Mucosa of rectum (tissue), 2 donors: ENCODE data around the gene RHBDL2.

Experiments used
- H3K27ac ChIP-seq, 2 donors: one replicate each; pipeline ENCODE4 v1.7.0; 2013; ENCODE audit warnings: inconsistent platforms in 2 of 2, low read depth in 2 of 2, low read length in 2 of 2
- H3K27me3 ChIP-seq, 2 donors: one replicate each; pipeline ENCODE4 v1.7.0; 2013; ENCODE audit warnings: low read length in 2 of 2; ENCODE audit not compliant: control insufficient read depth in 2 of 2, insufficient read depth in 2 of 2
- H3K36me3 ChIP-seq, 2 donors: one replicate each; pipeline ENCODE4 v1.7.0; 2013; ENCODE audit warnings: low read length in 2 of 2; ENCODE audit not compliant: control insufficient read depth in 2 of 2, insufficient read depth in 2 of 2
- H3K4me1 ChIP-seq, 2 donors: one replicate each; pipeline ENCODE4 v1.7.0; 2013; ENCODE audit warnings: low read length in 2 of 2, mild to moderate bottlenecking in 1 of 2; ENCODE audit not compliant: control insufficient read depth in 2 of 2, insufficient read depth in 2 of 2
- H3K4me3 ChIP-seq, 2 donors: one replicate each; pipeline ENCODE4 v1.7.0; 2013; ENCODE audit warnings: low read length in 2 of 2
- H3K9ac ChIP-seq, 2 donors: one replicate each; pipeline ENCODE4 v1.7.0; 2013; ENCODE audit warnings: low read length in 2 of 2, low read depth in 1 of 2, mild to moderate bottlenecking in 1 of 2
- H3K9me3 ChIP-seq, 2 donors: one replicate each; pipeline ENCODE4 v1.7.0; 2013; ENCODE audit warnings: low read length in 2 of 2; ENCODE audit not compliant: control insufficient read depth in 2 of 2
- donor health status: healthy.
- donor health status: Normal muscosa, but diverticular disease.

RHBDL2 gene

DNA sequence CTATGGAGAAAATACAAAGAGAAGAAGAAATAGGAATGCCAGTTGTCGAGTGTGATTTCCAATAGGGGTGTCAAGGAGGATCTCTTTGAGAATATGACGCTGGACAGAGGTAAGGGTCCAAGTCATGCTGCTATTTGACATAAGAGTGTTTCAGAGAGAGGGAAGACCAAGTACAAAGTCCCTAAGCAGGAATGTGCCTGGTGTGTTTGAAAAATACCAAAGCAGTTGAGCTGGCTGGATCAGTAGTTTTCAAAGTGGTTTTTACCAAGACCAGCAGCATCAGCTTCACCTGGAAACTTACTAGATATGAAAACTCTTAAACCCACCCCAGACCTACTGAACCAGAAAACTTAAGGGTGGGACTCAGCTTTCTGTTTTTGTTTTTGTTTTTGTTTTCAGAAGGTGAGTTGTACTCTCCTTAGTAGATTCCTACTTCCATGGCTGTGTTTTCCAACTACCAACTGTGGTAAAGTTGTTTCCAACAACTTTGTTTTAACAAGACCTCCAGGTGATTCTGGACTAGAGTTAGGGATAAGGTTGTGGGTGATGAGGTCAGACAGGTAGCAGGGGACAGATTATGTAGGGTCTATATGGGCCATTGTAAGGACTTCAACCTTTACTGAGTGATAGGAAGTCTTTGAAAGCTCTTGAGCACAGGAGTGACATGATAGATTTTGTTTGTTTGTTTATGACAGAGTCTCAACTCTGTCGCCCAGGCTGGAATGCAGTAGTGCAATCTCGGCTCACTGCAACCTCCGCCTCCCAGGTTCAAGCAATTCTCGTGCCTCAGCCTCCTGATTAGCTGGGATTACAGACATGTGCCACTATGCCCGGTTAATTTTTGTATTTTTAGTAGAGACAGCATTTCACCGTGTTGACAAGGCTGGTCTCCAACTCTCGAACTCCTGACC, 53.0 kb downstream of the RHBDL2 start:
- Histone ChIP-seq H3K27me3 (no peaks in the 10 kb centered on the region), H3K4me1 (no peaks in the 10 kb centered on the region), H3K9ac (no peak overlapping the region), H3K4me3 (no peak overlapping the region), H3K27ac (no peak overlapping the region), H3K36me3 (peaks cover 0 to 10% of the 10 kb centered on the region in 2 donors), H3K9me3 (no peaks in the 10 kb centered on the region)

GRCh38 chr1:38885092-38885491, 56.5 kb downstream of the RHBDL2 start:
- no peak overlapping the region for H3K9ac ChIP-seq
- no peak overlapping the region for H3K27ac ChIP-seq
- no peaks in the 10 kb centered on the region for H3K9me3 ChIP-seq
- no peaks in the 10 kb centered on the region for H3K4me1 ChIP-seq
- H3K4me3 ChIP-seq, result no peak overlapping the region
- peaks cover 0 to 5% of the 10 kb centered on the region in 2 donors for H3K36me3 ChIP-seq
- no peaks in the 10 kb centered on the region for H3K27me3 ChIP-seq

- Histone ChIP-seq H3K27ac (no peak within 1 kb of the TSS), H3K4me3 (no peak within 1 kb of the TSS), H3K9me3 (no peaks in the 10 kb centered on the region), H3K9ac (no peak within 1 kb of the TSS), H3K36me3 (no peaks in the 10 kb centered on the region), H3K27me3 (no peaks in the 10 kb centered on the region), H3K4me1 (no peaks in the 10 kb centered on the region)
Measured at GRCh38 chr1:38881487-38881886, 60.1 kb downstream of the RHBDL2 start, which contains the start of gene GJA9. Gene GJA9, minus strand, starts transcription at chr1:38881587. Its CDS starts 5,489 bp downstream, at chr1:38876098.

- Histone ChIP-seq H3K4me3 (no peak overlapping the region), H3K4me1 (peaks cover 8 to 13% of the 10 kb centered on the region in 2 donors), H3K27me3 (no peaks in the 10 kb centered on the region), H3K36me3 (no peaks in the 10 kb centered on the region), H3K27ac (no peak overlapping the region), H3K9ac (no peak overlapping the region), H3K9me3 (no peaks in the 10 kb centered on the region)
Measured at GRCh38 chr1:38875811-38876210, 65.8 kb downstream of the RHBDL2 start.

GRCh38 chr1:38873027-38873969, 68.3 kb downstream of the RHBDL2 start, which contains the start of gene MYCBP:
Gene MYCBP, minus strand, starts transcription at chr1:38873348. Its CDS starts 43 bp downstream, at chr1:38873305.
- no peaks in the 10 kb centered on the region for H3K27me3 ChIP-seq
- peaks cover 8 to 13% of the 10 kb centered on the region in 2 donors for H3K4me1 ChIP-seq
- peak within 1 kb of the TSS; percentile 48 to 65 for H3K27ac ChIP-seq
- H3K9me3 ChIP-seq, result no peaks in the 10 kb centered on the region
- peak within 1 kb of the TSS; percentile 85 to 91 for H3K4me3 ChIP-seq
- H3K36me3 ChIP-seq, result no peaks in the 10 kb centered on the region
- H3K9ac ChIP-seq, result peak within 1 kb of the TSS; percentile 76 to 77

- peak overlapping the region; percentile 85 to 91 for H3K4me3 ChIP-seq
- peak overlapping the region; percentile 37 to 65 for H3K27ac ChIP-seq
- peak overlapping the region; percentile 76 to 77 for H3K9ac ChIP-seq
- H3K36me3 ChIP-seq, result peaks cover 0 to 2% of the 10 kb centered on the region in 2 donors
- no peaks in the 10 kb centered on the region for H3K27me3 ChIP-seq
- H3K4me1 ChIP-seq, result peaks cover 8 to 13% of the 10 kb centered on the region in 2 donors
- H3K9me3 ChIP-seq, result no peaks in the 10 kb centered on the region
Measured at GRCh38 chr1:38872401-38873026, 69.1 kb downstream of the RHBDL2 start.

- no peak overlapping the region for H3K4me3 ChIP-seq
- H3K27me3 ChIP-seq, result no peaks in the 10 kb centered on the region
- peaks cover 8 to 13% of the 10 kb centered on the region in 2 donors for H3K4me1 ChIP-seq
- H3K36me3 ChIP-seq, result peaks cover 3 to 4% of the 10 kb centered on the region in 2 donors
- H3K9ac ChIP-seq, result no peak overlapping the region
- no peaks in the 10 kb centered on the region for H3K9me3 ChIP-seq
- no peak overlapping the region for H3K27ac ChIP-seq
Measured at GRCh38 chr1:38870996-38871395, 70.6 kb downstream of the RHBDL2 start.

- peaks cover 2 to 3% of the 10 kb centered on the region in 2 donors for H3K4me1 ChIP-seq
- H3K4me3 ChIP-seq, result no peak overlapping the region
- H3K27me3 ChIP-seq, result no peaks in the 10 kb centered on the region
- no peak overlapping the region for H3K9ac ChIP-seq
- no peak overlapping the region for H3K27ac ChIP-seq
- H3K9me3 ChIP-seq, result no peaks in the 10 kb centered on the region
- peaks cover 10 to 14% of the 10 kb centered on the region in 2 donors for H3K36me3 ChIP-seq
Measured at GRCh38 chr1:38867208-38867607, 74.4 kb downstream of the RHBDL2 start.

GRCh38 chr1:38865112-38865715, 76.4 kb downstream of the RHBDL2 start:
- H3K9me3 ChIP-seq, result no peaks in the 10 kb centered on the region
- H3K4me1 ChIP-seq, result peaks cover 2 to 7% of the 10 kb centered on the region in 2 donors
- no peak overlapping the region for H3K27ac ChIP-seq
- no peaks in the 10 kb centered on the region for H3K27me3 ChIP-seq
- no peak overlapping the region for H3K4me3 ChIP-seq
- H3K36me3 ChIP-seq, result peaks cover 10 to 14% of the 10 kb centered on the region in 2 donors
- no peak overlapping the region for H3K9ac ChIP-seq
